C4-2B (cell line): ENCODE data around the gene SCMH1.
"Not testable (repeated sequence)": the region's sequence is repeated elsewhere in the genome, so short reads cannot be mapped to it uniquely, and the experiment has no call there.

ENCODE experiments used
- H3K27ac ChIP-seq: fragments of 450-650 bp; 2 replicates; pipeline ENCODE4 v1.5.1; 2017
- CTCF ChIP-seq: fragments of 450-650 bp; conservative IDR thresholded peaks from 2 replicates; pipeline ENCODE4 v1.5.1; 2017; ENCODE audit warnings: mild to moderate bottlenecking
- ZFX ChIP-seq: fragments of 450-650 bp; IDR thresholded peaks from 2 replicates; pipeline ENCODE4 v1.6.1; 2017

SCMH1 gene

GRCh38 chr1:41274752-41275545 is 32.8 kb upstream of the SCMH1 start:
- no peak overlapping the region for H3K27ac ChIP-seq
- TF ChIP-seq ZFX = no peak
- TF ChIP-seq CTCF = no peak

GRCh38 chr1:41272601-41273000 is 30.5 kb upstream of the SCMH1 start:
- H3K27ac ChIP-seq = no peak overlapping the region
- TF ChIP-seq ZFX (no peak), CTCF (no peak)

GRCh38 chr1:41268154-41268770 is 26.2 kb upstream of the SCMH1 start:
- no peak overlapping the region for H3K27ac ChIP-seq
- TF ChIP-seq CTCF (peak; percentile 99), ZFX (no peak)

GRCh38 chr1:41261926-41262618 is 20.0 kb upstream of the SCMH1 start:
- no peak for TF ChIP-seq ZFX
- no peak for TF ChIP-seq CTCF
- H3K27ac ChIP-seq = no peak overlapping the region

- TF ChIP-seq CTCF = no peak
- TF ChIP-seq ZFX = no peak
- no peak overlapping the region for H3K27ac ChIP-seq
Measured at GRCh38 chr1:41260768-41261167, 18.7 kb upstream of the SCMH1 start.

- TF ChIP-seq CTCF = no peak
- TF ChIP-seq ZFX = no peak
- no peak overlapping the region for H3K27ac ChIP-seq
Measured at GRCh38 chr1:41259221-41259620, 17.1 kb upstream of the SCMH1 start.

GRCh38 chr1:41255978-41256377 is 13.9 kb upstream of the SCMH1 start:
- TF ChIP-seq ZFX = no peak
- H3K27ac ChIP-seq = no peak overlapping the region

- not testable (repeated sequence) for H3K27ac ChIP-seq
Measured at GRCh38 chr1:41251120-41251519, 9.0 kb upstream of the SCMH1 start.
